Measurements from ENCODE around the gene ZNF337. TPM values are rescaled to one million over a fixed set of nuclear protein-coding genes. Genes with fewer than 3 reads are reported as not detected.

ZNF337 gene
- total and polyA plus RNA-seq, 2 donors (not counting 3 experiments of a cell fraction or from before 2014, with no cell fraction given): 8.5 to 16.7 TPM

DNA sequence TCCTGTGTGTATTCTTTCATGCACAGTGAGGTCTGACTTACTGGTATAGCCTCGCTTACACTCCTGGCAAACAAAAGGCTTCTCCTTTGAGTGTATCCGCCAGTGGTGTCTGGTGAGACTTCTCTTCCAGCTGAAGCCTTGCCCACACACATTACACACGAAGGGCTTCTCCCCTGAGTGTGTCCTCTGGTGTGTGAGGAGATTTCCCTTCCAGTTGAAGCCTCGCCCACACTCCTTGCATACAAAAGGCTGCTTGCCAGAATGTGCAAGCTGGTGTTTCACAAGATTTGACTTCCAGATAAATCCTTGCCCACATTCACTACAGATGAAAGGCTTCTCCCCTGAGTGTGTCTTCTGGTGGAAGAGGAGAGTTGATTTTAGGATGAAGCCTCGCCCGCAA, 21.5 kb downstream of the ZNF337 start:
- no TSS peak for BruUV-seq (replicated peaks)
- no peaks in the 10 kb centered on the region for H4K20me1 ChIP-seq (replicated peaks; ENCODE audit: control insufficient read depth, extremely low read depth, insufficient read depth, low read length)

More for the DNA sequence above, 21.5 kb downstream of the ZNF337 start:
- TF ChIP-seq GATA2 (IDR thresholded peaks at IDR 0.05; ENCODE audit: insufficient read depth, insufficient read length, low read depth, low read length): no peak
- TF ChIP-seq MYC (IDR thresholded peaks at IDR 0.05; ENCODE audit: low read depth, low read length): no peak
- TF ChIP-seq JUN (IDR thresholded peaks at IDR 0.05; ENCODE audit: borderline replicate concordance, insufficient read depth, insufficient read length, low read depth): no peak
- no peak for TF ChIP-seq EZH2 (IDR thresholded peaks at IDR 0.05; ENCODE audit: borderline replicate concordance, low read depth, low read length, severe bottlenecking)
- TF ChIP-seq POLR2AphosphoS5 (IDR thresholded peaks at IDR 0.05; ENCODE audit: insufficient read depth, low read depth, low read length): no peak
- TF ChIP-seq POLR2A (IDR thresholded peaks at IDR 0.05; ENCODE audit: low read depth, low read length): no peak
- no peak for TF ChIP-seq FOS (IDR thresholded peaks at IDR 0.05; ENCODE audit: borderline replicate concordance, insufficient read depth, low read length)
- TF ChIP-seq, protein P1, sequence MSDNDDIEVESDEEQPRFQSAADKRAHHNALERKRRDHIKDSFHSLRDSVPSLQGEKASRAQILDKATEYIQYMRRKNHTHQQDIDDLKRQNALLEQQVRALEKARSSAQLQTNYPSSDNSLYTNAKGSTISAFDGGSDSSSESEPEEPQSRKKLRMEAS (IDR thresholded peaks at IDR 0.05; ENCODE audit: insufficient read depth, insufficient read length): no peak
- TF ChIP-seq, protein P2, sequence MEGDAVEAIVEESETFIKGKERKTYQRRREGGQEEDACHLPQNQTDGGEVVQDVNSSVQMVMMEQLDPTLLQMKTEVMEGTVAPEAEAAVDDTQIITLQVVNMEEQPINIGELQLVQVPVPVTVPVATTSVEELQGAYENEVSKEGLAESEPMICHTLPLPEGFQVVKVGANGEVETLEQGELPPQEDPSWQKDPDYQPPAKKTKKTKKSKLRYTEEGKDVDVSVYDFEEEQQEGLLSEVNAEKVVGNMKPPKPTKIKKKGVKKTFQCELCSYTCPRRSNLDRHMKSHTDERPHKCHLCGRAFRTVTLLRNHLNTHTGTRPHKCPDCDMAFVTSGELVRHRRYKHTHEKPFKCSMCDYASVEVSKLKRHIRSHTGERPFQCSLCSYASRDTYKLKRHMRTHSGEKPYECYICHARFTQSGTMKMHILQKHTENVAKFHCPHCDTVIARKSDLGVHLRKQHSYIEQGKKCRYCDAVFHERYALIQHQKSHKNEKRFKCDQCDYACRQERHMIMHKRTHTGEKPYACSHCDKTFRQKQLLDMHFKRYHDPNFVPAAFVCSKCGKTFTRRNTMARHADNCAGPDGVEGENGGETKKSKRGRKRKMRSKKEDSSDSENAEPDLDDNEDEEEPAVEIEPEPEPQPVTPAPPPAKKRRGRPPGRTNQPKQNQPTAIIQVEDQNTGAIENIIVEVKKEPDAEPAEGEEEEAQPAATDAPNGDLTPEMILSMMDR (IDR thresholded peaks at IDR 0.05; ENCODE audit: extremely low read depth in 1 of 2, insufficient read depth in 1 of 2, low read depth in 1 of 2, low read length in 2 of 2): no peak
- Histone ChIP-seq H3K4me1 (ENCODE audit: control insufficient read depth, extremely low read depth, insufficient read depth, low read length) (no peaks in the 10 kb centered on the region), H3K9me3 (replicated peaks; ENCODE audit: control insufficient read depth, insufficient read depth, low read length) (no peaks in the 10 kb centered on the region), H2AFZ (ENCODE audit: low read depth, low read length) (no peak overlapping the region), H3K79me2 (ENCODE audit: control insufficient read depth, insufficient read depth, low read length) (no peaks in the 10 kb centered on the region), H3K27ac (ENCODE audit: insufficient read depth, low read depth, low read length) (no peak overlapping the region), H3K27me3 (ENCODE audit: control insufficient read depth in 2 of 2, insufficient read depth in 2 of 2, low read length in 2 of 2) (no peaks in the 10 kb centered on the region), H3K4me3 (replicated peaks in 1 of 3; ENCODE audit: insufficient read depth in 1 of 3, low read depth in 1 of 3, low read length in 3 of 3) (no peak overlapping the region), H3K36me3 (ENCODE audit: control insufficient read depth in 2 of 2, extremely low read depth in 1 of 2, insufficient read depth in 2 of 2, low read length in 2 of 2) (peaks cover 25 to 29% of the 10 kb centered on the region in 2 experiments), H3K9me1 (replicated peaks; ENCODE audit: control insufficient read depth, extremely low read depth, insufficient read depth, low read length) (no peaks in the 10 kb centered on the region), H3K4me2 (ENCODE audit: insufficient read depth, low read length) (no peak overlapping the region), H3K9ac (replicated peaks; ENCODE audit: extremely low read depth, insufficient read depth, low read length) (no peak overlapping the region)
- ChIA-PET POLR2A (no interaction called here), CTCF (no interaction called here)
- intact Hi-C loops (cut with micrococcal nuclease) (no loop called here), dilution Hi-C loops (cut with MboI; ENCODE audit: extremely low pct_ligation_motif_present, low sequenced_read_pairs) (no loop called here)
- DNase-seq (ENCODE audit: low read depth, low spot score) (no peak), FAIRE-seq (no peak)

Measured in endothelial cell of umbilical vein (primary cell).